NCI-H526 (cell line): ENCODE results near the gene PINLYP.

ENCODE experiments used
- DNase-seq, 2 experiments: peaks; one replicate each; lab custom pipeline; 2025; lab: John Stamatoyannopoulos, UW

The PINLYP gene

GRCh38 chr19:43605875-43606568, 30.4 kb downstream of the PINLYP start:
- DNase-seq = peak; percentile 43 to 53

GRCh38 chr19:43606569-43607229, 31.1 kb downstream of the PINLYP start:
- DNase-seq = peak; percentile 84 to 85

- DNase-seq = no peak
Observed at GRCh38 chr19:43607238-43608205, 31.9 kb downstream of the PINLYP start.

GRCh38 chr19:43609872-43610271, 34.3 kb downstream of the PINLYP start:
- DNase-seq = no peak

DNA sequence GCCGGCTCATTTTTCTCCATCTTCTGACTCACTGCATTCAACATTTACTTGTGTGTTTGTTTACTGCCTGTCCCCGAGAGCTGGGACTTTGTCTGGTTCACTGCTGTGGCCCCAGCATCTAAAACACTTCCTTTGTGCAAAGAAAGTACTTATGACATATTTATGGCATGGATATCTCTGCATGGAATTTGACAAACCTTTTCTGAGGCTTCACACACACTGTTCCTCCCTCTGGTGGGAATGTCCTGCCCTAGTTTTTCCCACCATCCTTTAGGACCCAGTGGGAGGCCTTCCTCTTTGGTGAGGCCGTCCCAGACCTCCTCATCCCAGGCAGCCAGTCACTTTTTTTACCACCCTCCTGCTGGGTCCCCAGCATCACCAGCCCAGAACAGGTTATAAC, 34.9 kb downstream of the PINLYP start:
- DNase-seq = no peak

DNA sequence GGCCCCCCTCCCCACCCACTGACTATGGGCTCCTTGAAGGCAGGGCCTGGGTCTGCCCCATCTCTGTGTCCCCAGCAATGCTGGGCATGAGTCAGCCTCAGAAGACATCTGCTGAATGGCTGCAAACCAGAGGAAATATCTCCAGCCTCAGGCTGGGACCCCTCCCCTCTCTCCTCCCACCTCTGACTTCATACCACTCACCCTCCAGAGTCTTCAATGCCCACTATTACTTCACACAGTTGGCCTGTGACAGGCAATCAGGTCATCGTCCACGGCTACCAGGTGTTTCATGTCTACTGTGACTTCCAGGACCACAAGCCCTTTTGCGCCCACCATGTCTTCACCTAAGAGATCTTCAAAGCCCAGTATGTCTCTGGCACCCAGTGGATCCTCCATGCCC, 36.2 kb downstream of the PINLYP start, which contains the start of gene SRRM5:
SRRM5 (plus strand) TSS at position 301 of the 400 bp plus-strand sequence; CDS start at position 335, 34 bp downstream.
- no peak for DNase-seq

DNA sequence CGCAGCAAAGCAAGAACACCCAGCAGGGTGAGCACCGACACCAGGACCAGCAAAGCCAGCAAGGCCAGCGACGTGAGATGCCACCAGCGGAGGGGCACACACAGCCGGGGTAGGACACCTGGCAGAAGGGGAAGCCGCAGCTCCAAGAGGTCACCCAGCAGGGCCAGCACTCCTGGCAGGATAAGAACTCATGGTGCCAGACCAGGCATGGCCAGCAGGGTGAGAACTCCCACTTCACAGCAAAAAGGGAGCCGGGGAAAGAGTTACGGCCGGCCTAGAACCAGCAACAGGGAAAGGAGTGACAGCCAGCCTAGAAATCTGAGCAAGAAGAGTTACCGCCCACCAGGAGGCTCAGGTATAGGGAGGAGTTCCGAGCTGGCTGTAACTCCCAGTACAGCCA, 36.8 kb downstream of the PINLYP start:
- DNase-seq = no peak

DNA sequence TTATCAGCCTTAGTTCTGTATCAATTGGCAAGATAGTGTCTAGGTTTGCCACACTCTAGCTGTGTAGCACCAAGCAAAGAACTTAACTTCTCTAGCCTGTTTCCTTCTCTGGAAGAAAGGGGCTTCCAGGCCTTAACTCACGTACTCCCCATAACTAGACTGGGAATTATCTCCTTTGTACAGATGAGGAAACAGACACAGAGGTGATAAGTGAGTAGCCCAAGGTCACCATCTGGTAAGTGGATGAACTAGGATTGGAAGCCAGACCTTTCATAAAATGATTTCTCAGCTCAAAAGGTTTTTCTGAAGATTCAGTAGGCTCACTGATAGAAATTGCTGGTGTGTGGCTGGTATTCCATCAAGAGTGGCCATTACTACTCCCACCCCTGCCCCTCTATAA, 40.7 kb downstream of the PINLYP start:
- no peak for DNase-seq

GRCh38 chr19:43616954-43617353, 41.4 kb downstream of the PINLYP start:
- no peak for DNase-seq

DNA sequence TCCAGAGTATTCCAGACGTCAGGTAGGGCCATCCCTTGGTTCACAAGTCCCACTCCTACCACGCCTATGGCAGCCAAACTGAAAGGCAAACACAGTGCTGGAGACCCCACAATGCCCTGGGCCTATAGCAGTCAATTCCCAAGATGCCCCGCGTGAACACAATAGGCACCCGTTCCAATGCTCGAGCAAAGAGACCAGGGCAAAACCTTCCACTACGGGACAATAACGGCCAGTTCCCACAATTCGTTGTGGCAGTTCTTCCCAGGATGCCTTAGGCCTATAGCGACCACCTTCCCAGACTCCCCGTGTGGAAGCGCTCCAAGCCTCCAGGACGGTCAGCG, 43.3 kb downstream of the PINLYP start:
- peak; percentile 79 to 85 for DNase-seq

DNA sequence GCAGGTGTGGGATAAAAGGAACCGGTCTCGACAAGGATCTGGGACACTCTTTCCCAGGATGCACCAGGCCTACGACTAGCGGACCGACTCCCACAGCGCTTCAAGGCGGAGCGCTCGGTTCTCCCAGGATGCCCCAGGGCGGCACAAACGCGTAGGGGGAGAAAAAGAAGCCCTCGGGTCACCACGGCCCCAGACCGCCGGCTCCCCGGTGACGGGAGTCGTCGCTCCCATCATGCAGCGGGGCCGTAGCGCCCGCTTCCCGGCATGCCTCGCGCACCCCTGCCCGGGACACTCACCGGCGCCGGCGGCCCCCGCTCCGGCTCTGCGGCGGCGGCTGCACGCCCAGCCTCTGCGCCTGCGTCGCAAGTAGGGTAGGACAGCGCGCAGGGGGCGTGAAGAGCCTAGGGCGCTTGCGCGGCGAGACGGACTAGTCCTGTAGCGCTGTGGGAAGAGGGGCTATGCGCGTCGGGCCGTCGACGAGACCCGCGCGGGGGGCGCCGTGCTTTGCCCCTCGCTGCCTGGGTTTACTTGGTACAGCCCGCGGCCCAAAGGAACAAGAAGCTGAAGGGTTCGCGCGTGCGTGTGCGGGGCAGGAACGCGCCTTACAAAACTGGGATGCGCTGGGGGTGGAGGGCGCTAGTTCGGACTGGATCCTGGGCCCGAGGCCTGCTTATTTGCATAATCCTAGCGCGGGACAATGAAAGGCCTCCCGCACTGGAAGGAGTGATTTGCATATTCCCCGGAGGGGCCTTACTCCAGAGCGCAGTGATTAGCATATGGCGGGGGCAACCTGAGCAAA, 43.9 kb downstream of the PINLYP start, which contains the start of gene ZNF428:
ZNF428 (minus strand) TSS at position 368 of the 799 bp plus-strand sequence. CDS start 5,325 bp downstream, outside the sequence.
- DNase-seq = peak; percentile 99 to 100

DNA sequence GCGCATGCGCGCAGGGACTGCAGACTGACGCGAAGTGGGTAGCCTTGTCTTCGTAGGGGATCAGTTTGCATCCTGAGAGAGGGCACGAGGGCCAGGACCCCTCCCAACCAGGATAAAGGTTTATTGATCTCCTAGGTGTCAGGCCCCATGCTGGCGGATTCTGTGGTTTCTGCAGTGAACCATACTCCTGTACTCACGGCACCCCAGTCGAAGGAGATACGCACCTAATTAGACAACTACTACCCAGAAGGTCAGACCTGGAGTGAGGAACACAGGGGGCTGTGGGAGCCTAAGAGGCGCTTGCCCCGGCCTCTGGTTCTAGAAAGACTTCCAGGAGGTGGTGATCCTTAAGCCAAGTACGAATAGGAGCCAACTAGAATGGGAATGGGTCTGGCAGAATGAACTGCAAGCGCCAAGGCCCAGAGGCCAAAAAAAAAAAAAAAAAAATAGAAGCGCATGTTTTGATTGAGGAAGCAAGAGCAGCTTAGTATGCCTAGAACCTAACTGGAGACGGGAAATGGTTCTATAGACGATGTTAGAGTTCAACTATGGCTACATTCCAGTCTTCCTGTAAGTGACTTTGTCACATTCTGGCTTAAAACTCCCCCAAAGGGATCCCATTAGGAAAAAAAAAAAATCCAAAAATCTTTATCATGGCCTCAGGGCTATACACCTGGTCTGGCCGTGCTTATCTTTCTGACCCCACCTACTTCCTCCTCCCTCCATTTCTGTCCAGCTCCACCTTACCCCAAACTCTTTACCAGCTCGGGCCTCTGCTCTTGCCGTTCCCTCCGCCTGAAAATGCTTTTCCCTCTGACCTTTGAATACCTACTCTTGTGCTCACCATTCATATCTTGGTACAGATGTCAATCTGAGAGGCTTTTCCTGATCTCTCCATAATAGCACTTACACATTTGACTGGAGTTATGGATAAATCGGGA, 44.7 kb downstream of the PINLYP start:
- no peak for DNase-seq

DNA sequence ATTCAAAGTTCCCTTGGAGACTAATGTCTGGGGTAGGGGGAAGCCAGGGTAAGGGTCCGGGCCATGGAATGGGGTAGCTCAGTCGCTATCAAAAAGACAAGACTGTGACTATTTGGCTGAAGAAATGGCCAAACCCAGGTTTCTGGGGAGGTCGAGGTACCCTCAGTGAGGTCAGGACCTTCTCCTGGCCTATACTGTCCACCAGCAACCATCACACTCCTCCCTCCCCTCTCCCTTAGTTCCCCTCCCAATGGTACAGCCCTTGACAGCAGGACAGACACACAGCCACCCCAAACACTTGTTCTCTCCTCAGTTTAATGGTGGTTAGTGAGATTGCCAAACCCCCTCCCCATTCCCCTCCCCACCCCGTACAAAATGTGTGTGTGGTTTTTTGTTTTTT, 46.5 kb downstream of the PINLYP start:
- DNase-seq = no peak

GRCh38 chr19:43622956-43623355, 47.4 kb downstream of the PINLYP start:
- no peak for DNase-seq

DNA sequence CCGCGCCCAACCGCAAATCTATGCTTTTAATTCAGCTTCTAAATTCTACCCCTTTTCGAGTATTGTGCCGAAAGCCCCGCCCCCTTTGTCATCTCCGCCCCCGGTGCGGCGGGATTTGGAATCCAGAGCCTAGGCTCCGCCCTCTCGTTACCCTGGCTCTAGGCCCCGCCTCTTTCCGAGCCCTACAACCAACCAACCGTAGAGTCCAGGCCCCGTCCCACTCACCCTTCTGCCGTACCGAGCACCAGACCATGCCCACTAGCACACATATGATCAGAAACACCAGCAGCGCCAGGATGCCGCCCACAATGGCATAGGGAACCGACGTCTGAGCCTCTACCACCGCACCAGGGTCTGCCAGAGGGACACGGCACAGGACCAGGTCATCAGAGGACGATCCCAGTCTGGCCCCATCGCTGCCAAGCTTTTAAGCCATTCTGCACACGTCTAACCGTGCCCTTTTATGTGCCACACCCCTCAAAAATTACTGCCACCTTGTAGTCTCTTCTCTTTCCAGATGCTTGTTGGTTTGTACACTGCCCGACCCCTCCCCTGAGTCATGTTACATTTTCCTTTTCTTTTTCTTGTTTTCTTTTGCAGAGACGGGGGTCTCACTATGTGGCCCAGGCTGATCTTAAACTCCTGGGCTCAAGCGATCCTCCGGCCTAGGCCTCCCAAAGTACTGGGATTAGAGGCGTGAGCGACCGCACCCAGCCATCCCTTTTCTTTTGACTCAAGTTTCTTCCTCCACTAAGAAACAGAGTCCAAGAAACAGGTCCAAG, 48.5 kb downstream of the PINLYP start:
- DNase-seq = peak in 1 of 2 experiments; percentile 20

DNA sequence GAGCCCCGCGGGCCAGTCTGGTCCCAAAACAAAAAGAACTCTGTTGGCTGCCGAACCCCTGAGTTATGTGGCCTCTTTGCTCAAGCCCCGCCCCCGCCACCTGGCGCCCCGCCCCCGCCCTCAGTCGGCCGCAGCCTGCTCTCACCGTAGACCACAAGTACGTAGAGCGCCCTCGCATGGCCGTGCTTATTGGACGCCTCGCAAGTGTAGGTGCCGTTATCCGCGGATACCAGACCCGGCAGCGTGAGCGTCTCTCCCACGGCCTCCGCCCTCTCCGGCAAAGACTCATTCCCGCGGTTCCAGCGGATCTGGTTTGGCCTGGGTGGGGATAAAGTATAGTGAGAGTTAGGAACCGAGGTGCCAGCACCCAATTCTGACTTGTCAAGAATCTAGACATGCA, 49.3 kb downstream of the PINLYP start:
- no peak for DNase-seq

GRCh38 chr19:43625918-43626579, 50.4 kb downstream of the PINLYP start:
- DNase-seq = peak in 1 of 2 experiments; percentile 28

DNA sequence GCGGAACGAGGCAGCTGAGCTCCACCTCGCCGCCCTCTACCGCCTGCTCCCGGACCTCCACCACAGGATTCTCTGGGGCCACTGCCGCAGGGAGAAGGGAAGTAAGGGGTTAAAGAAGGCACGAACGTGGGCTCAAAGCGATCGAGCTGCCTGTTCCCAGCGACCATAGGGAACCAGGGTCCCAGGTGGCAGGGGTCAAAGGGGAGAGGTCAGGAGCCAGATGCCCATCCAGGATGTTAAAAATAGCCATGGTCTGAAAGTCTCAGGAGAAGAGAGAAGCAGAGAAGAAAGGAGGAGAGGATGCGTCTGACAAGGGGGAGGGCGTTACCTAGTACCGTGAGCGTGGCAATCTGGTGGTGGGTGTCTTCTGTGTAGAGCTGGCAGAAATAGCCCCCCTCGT, 51.2 kb downstream of the PINLYP start:
- DNase-seq = no peak
